OCI-LY1 (cell line): ENCODE measurements around the gene MPV17L.
"Not testable (repeated sequence)": the region's sequence is repeated elsewhere in the genome, so short reads cannot be mapped to it uniquely, and the experiment has no call there.

ENCODE experiments used
- CTCF ChIP-seq: fragments of 200-600 bp; sonication (generic), shearing (Covaris generic); IDR thresholded peaks from 2 replicates; pipeline ENCODE4 v1.5.1; 2017; ENCODE audit warnings: mild to moderate bottlenecking, antibody characterized with exemption, low read length, moderate library complexity, mixed read lengths
- EZH2 ChIP-seq: fragments of 200-600 bp; sonication (generic), shearing (Covaris generic); IDR thresholded peaks from 2 replicates; pipeline ENCODE4 v1.8.0; 2017; ENCODE audit warnings: borderline replicate concordance, mixed run types, mild to moderate bottlenecking, antibody characterized with exemption, low read length, moderate library complexity, mixed read lengths

GRCh38 chr16:15393025-15393424, 2.5 kb upstream of the MPV17L start:
- TF ChIP-seq CTCF, EZH2: not testable (repeated sequence)
